Measurements from ENCODE around the gene ZNF775.

- TF ChIP-seq POLR2A (IDR thresholded peaks at IDR 0.05; ENCODE audit: low read length) (no peak), GATA1 (IDR thresholded peaks at IDR 0.05; ENCODE audit: low read depth, low read length) (no peak)
These were observed 40.8 kb upstream of the ZNF775 start for GRCh38 chr7:150338166-150338829.
